HL-60 (cell line): Measurements from ENCODE around the gene LHFPL6.

Source experiments
- DNase-seq, 2 experiments: peaks; one replicate each; pipeline ENCODE4 v3.0.0-alpha.2; 2010 to 2020; ENCODE audit warnings: low read depth in 1 of 2, low spot score in 1 of 2
- H3K27ac ChIP-seq: fragments of 250-450 bp; sonication (Bioruptor Pico); replicated peaks from 2 replicates; pipeline ENCODE4 v1.5.1; 2020; ENCODE audit warnings: mild to moderate bottlenecking, moderate library complexity
- H3K27me3 ChIP-seq: fragments of 250-450 bp; sonication (Bioruptor Pico); 2 replicates; pipeline ENCODE4 v1.5.1; 2021; ENCODE audit warnings: mild to moderate bottlenecking, moderate library complexity; ENCODE audit not compliant: insufficient read depth, poor library complexity, severe bottlenecking
- H3K4me3 ChIP-seq: replicated peaks from 2 replicates; pipeline ENCODE4 v1.5.1; 2011; ENCODE audit warnings: mild to moderate bottlenecking, control low read depth, low read length; ENCODE audit not compliant: insufficient read depth
- GABPA ChIP-seq: IDR thresholded peaks from 2 replicates; pipeline ENCODE4 v1.6.1; 2012; ENCODE audit warnings: low read depth
- POLR2AphosphoS5 ChIP-seq: IDR thresholded peaks from 2 replicates; pipeline ENCODE4 v1.6.1; 2012; ENCODE audit warnings: low read depth
- SPI1 ChIP-seq: IDR thresholded peaks from 2 replicates; pipeline ENCODE4 v1.6.1; 2012; ENCODE audit warnings: low read depth, mild to moderate bottlenecking, borderline replicate concordance
- TF ChIP-seq, protein P1 (sequence below): IDR thresholded peaks from one replicate; pipeline ENCODE4 v1.5.1; 2011; ENCODE audit warnings: low read length, control low read depth, inconsistent platforms; ENCODE audit not compliant: insufficient read depth
- TF ChIP-seq, protein P2 (sequence below): IDR thresholded peaks from 2 replicates; pipeline ENCODE4 v1.6.1; 2012; ENCODE audit warnings: low read depth; ENCODE audit not compliant: insufficient replicate concordance

LHFPL6 gene

DNA sequence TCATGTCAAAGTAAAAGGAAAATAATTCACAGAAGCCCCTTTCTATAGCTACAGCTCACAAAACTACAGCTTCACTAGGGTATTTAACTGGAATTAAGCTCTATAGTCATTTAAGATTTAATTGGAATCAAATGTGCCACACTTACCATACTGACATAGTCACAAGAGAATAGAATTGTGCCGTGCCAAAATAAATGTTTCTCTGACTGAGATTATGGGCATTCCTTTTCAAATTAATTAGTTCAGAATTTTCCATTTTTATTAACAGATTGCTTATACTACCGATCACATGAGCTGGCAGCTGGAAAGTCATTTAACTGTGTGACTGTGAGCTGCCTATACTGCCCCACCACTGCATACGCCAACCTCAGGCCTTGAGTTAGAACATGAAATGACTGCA, 108.4 kb downstream of the LHFPL6 start:
- DNase-seq = no peak
- no peaks in the 10 kb centered on the region for H3K27me3 ChIP-seq
- TF ChIP-seq, protein P1, sequence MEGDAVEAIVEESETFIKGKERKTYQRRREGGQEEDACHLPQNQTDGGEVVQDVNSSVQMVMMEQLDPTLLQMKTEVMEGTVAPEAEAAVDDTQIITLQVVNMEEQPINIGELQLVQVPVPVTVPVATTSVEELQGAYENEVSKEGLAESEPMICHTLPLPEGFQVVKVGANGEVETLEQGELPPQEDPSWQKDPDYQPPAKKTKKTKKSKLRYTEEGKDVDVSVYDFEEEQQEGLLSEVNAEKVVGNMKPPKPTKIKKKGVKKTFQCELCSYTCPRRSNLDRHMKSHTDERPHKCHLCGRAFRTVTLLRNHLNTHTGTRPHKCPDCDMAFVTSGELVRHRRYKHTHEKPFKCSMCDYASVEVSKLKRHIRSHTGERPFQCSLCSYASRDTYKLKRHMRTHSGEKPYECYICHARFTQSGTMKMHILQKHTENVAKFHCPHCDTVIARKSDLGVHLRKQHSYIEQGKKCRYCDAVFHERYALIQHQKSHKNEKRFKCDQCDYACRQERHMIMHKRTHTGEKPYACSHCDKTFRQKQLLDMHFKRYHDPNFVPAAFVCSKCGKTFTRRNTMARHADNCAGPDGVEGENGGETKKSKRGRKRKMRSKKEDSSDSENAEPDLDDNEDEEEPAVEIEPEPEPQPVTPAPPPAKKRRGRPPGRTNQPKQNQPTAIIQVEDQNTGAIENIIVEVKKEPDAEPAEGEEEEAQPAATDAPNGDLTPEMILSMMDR = no peak
- TF ChIP-seq POLR2AphosphoS5 (no peak), SPI1 (no peak), GABPA (no peak)
- TF ChIP-seq, protein P2, sequence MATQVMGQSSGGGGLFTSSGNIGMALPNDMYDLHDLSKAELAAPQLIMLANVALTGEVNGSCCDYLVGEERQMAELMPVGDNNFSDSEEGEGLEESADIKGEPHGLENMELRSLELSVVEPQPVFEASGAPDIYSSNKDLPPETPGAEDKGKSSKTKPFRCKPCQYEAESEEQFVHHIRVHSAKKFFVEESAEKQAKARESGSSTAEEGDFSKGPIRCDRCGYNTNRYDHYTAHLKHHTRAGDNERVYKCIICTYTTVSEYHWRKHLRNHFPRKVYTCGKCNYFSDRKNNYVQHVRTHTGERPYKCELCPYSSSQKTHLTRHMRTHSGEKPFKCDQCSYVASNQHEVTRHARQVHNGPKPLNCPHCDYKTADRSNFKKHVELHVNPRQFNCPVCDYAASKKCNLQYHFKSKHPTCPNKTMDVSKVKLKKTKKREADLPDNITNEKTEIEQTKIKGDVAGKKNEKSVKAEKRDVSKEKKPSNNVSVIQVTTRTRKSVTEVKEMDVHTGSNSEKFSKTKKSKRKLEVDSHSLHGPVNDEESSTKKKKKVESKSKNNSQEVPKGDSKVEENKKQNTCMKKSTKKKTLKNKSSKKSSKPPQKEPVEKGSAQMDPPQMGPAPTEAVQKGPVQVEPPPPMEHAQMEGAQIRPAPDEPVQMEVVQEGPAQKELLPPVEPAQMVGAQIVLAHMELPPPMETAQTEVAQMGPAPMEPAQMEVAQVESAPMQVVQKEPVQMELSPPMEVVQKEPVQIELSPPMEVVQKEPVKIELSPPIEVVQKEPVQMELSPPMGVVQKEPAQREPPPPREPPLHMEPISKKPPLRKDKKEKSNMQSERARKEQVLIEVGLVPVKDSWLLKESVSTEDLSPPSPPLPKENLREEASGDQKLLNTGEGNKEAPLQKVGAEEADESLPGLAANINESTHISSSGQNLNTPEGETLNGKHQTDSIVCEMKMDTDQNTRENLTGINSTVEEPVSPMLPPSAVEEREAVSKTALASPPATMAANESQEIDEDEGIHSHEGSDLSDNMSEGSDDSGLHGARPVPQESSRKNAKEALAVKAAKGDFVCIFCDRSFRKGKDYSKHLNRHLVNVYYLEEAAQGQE = no peak
- H3K27ac ChIP-seq = no peak overlapping the region
- no peak overlapping the region for H3K4me3 ChIP-seq

DNA sequence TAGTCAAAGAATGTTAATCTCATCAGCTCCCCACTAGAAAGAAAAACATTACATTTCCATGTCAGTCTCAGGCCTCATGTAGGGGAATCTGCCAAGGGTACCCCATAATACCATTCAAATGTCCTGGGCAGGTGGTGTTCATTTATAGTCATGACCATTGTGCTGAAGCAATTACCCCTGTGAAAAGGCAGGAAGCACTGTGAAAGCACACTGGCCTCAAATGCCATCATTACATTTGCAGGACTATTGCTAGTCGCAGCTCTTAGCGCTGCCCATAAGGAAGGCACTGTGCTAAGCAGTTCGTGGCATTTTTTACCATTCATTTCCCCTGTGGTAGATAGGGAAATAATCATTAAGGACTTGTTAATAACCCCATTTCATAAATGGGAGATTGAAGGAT, 109.0 kb downstream of the LHFPL6 start:
- H3K27me3 ChIP-seq = no peaks in the 10 kb centered on the region
- H3K27ac ChIP-seq = no peak overlapping the region
- TF ChIP-seq, protein P1 = no peak
- TF ChIP-seq GABPA (no peak), POLR2AphosphoS5 (no peak), SPI1 (no peak)
- TF ChIP-seq, protein P2 = no peak
- DNase-seq = no peak
- H3K4me3 ChIP-seq = no peak overlapping the region

DNA sequence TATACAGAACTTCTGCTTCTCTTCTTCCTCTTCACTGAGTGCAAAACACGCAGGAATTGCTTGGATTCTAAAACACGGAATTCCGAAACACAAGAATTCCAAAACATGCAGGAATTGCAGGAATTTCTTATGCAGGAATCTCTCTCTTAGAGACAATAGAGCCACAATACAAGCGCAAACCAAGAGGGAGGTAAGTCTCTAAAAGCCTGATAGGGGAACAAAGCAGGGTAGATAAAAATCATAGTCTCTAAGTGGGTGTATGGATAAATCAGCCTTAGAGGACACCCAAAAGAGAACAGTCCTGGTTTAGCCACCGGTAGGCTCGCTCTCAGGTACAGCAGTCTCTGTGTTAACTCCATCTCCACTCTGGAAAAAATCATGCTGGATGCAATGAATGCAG, 112.9 kb downstream of the LHFPL6 start:
- no peak for DNase-seq
- no peaks in the 10 kb centered on the region for H3K27me3 ChIP-seq
- no peak overlapping the region for H3K4me3 ChIP-seq
- H3K27ac ChIP-seq = no peak overlapping the region
- TF ChIP-seq, protein P1 = no peak
- TF ChIP-seq GABPA (no peak), POLR2AphosphoS5 (no peak), SPI1 (no peak)
- TF ChIP-seq, protein P2 = no peak
